AG10803 (cell line): Measurements from ENCODE around the gene PLXDC1.

Experiments used
- DNase-seq: peaks from one replicate; pipeline ENCODE4 v3.0.0; 2010; ENCODE audit warnings: low read depth
- H3K4me3 ChIP-seq: 2 replicates; pipeline ENCODE4 v1.5.1; 2011; ENCODE audit warnings: mild to moderate bottlenecking, low read length, control low read depth
- TF ChIP-seq, protein P1 (sequence below): conservative IDR thresholded peaks from 2 replicates; pipeline ENCODE4 v1.5.1; 2011; ENCODE audit warnings: mild to moderate bottlenecking, low read length, control low read depth, inconsistent platforms

PLXDC1 gene

GRCh38 chr17:39196808-39197291 lies 45.4 kb upstream of the PLXDC1 start:
- TF ChIP-seq, protein P1, sequence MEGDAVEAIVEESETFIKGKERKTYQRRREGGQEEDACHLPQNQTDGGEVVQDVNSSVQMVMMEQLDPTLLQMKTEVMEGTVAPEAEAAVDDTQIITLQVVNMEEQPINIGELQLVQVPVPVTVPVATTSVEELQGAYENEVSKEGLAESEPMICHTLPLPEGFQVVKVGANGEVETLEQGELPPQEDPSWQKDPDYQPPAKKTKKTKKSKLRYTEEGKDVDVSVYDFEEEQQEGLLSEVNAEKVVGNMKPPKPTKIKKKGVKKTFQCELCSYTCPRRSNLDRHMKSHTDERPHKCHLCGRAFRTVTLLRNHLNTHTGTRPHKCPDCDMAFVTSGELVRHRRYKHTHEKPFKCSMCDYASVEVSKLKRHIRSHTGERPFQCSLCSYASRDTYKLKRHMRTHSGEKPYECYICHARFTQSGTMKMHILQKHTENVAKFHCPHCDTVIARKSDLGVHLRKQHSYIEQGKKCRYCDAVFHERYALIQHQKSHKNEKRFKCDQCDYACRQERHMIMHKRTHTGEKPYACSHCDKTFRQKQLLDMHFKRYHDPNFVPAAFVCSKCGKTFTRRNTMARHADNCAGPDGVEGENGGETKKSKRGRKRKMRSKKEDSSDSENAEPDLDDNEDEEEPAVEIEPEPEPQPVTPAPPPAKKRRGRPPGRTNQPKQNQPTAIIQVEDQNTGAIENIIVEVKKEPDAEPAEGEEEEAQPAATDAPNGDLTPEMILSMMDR, result no peak
- H3K4me3 ChIP-seq, result peak overlapping the region; percentile 81
- peak; percentile 28 for DNase-seq

- H3K4me3 ChIP-seq, result peak overlapping the region; percentile 81
- peak; percentile 17 for DNase-seq
- TF ChIP-seq, protein P1, result no peak
These were observed 44.9 kb upstream of the PLXDC1 start for GRCh38 chr17:39196241-39196807.

DNA sequence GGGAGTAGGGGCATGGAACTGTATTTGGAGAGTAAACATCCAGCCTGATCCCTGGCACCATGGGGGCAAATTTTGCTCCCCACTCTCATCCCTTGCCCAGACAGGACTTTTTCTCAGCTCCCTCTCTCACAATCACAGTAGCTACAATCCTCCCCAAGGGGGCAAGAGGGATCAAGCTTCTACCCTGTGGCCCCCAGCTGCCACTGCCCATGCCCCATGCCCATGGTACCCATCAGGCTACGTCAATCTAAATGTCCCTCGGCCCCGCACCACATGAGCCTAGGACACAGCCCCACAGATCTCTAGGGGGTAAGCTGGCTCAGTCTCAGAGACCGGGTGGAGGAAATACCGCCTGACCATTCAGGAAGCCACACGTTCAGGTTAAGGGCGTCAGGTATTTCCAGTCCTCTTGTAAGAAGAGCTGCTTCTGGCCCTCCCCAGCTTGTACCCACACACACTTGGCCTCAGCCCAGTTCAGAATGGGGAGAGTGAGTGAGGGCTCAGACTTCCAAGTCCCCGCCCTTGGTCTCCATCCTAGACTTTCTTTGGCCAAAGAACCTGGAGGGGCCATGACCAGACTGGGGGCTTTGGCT lies 44.2 kb upstream of the PLXDC1 start:
- peak overlapping the region; percentile 81 for H3K4me3 ChIP-seq
- no peak for DNase-seq
- TF ChIP-seq, protein P1, result no peak

DNA sequence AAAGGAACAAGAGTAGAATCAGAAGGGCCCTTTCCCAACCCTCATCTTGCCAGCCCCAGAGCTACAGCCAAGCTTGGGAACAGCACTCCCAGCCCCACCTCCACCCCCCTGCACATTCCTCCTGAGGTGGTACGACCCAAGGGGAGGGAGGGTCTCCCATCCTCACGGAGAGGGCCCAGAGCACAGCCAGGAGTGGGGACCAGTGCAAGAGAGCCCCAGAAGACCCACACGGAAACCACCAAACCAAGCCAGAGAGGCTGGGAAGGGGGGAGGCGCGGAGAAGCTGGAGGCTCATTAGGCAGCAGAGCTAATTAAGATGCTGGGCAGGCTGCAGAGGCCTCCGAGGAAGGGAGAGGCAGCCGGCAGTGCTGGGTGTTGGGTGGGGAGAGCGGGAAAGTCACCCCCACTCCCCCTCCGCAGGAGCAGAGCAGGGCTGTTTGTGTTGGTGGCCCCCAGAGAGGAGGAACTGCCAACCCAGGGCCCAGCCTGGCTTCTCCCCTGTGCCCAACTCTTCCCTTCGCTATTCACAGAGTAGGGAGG lies 43.6 kb upstream of the PLXDC1 start:
- TF ChIP-seq, protein P1, result no peak
- no peak for DNase-seq

GRCh38 chr17:39194089-39194984 lies 42.9 kb upstream of the PLXDC1 start:
- DNase-seq, result peak; percentile 68
- TF ChIP-seq, protein P1, result peak; percentile 59
- H3K4me3 ChIP-seq, result peak overlapping the region; percentile 81

More for the DNA sequence above, 43.6 kb upstream of the PLXDC1 start:
- peak overlapping the region; percentile 81 for H3K4me3 ChIP-seq

DNA sequence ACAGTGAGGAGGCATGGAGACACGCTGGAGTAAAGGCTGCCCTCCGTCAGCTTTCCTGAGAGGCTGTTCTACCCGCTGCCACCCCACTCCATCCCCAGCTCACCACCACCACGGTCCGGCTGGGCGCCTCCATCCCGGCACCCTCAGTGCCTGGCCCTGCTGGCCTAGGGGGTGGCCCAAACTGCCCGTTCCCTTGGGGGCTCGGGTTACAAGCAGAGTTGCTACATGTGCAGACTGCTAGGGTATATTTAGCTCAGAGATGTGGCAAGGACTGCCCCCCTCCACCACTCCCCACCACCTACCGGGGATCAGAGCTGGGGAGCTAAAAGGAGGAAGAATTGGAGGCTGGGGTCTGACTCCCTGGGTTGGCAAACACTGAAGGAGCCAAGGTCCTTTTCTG lies 41.9 kb upstream of the PLXDC1 start:
- H3K4me3 ChIP-seq, result no peak overlapping the region
- TF ChIP-seq, protein P1, result no peak
- DNase-seq, result no peak
